BJ (cell line): ENCODE results near the gene TBL3. TPM values are rescaled to one million over a fixed set of nuclear protein-coding genes. Genes with fewer than 3 reads are reported as not detected.
A peak's percentile ranks its signal among the peaks of the same experiment; 100 is the strongest.

Experiments
- CTCF ChIA-PET: fragments of 350-600 bp; formaldehyde crosslinking; extraction: SDS; loops from one replicate; lab custom pipeline; 2021; ENCODE audit warnings: antibody characterized with exemption, inconsistent platforms; lab: Yijun Ruan, JAX
- POLR2A ChIA-PET: fragments of 300-600 bp; sonication (Branson Sonifier 250); formaldehyde crosslinking; extraction: SDS; loops from one replicate; lab custom pipeline; 2021; ENCODE audit warnings: antibody characterized with exemption; lab: Charles Lee
- DNase-seq: peaks from one replicate; pipeline ENCODE4 v3.0.0-alpha.2; 2011; ENCODE audit warnings: low read depth
- H3K27me3 ChIP-seq: 2 replicates; pipeline ENCODE4 v1.6.0; 2011; ENCODE audit warnings: low read length; ENCODE audit not compliant: control insufficient read depth, insufficient read depth
- H3K36me3 ChIP-seq: 2 replicates; pipeline ENCODE4 v1.5.1; 2011; ENCODE audit warnings: low read length; ENCODE audit not compliant: control insufficient read depth, insufficient read depth
- H3K4me3 ChIP-seq: 2 replicates; pipeline ENCODE4 v1.5.1; 2011; ENCODE audit warnings: low read depth, mild to moderate bottlenecking, control low read depth, low read length
- CTCF ChIP-seq: IDR thresholded peaks from 2 replicates; pipeline ENCODE4 v1.5.1; 2011; ENCODE audit warnings: low read depth, mild to moderate bottlenecking, control low read depth, inconsistent platforms, low read length, moderate library complexity; ENCODE audit not compliant: insufficient read depth
- polyA plus RNA-seq: library from polyadenylated mRNA; depleted of rRNA; stranded (reverse); fragments of >200 nt; gene quantifications from 2 replicates; pipeline ENCODE4 v1.2.3, GENCODE V29; 2011

The TBL3 gene
- polyA plus RNA-seq, 1 experiment = 33.1 TPM

GRCh38 chr16:2003827-2004641, 32.2 kb downstream of the TBL3 start:
- DNase-seq = peak; percentile 12
- peak; percentile 98 for TF ChIP-seq CTCF
- CTCF ChIA-PET = interaction anchor here (0.6 to 4.1 kb wide), 29 partner anchors 8 to 156 kb away, joined by 3 to 30 read pairs (median 4); partner anchors contain the start of genes MSRB1, NPW, NTHL1 and PKD1
- Histone ChIP-seq H3K27me3 (no peaks in the 10 kb centered on the region), H3K4me3 (no peak overlapping the region), H3K36me3 (peaks cover 50% of the 10 kb centered on the region)
- POLR2A ChIA-PET = no interaction called here

GRCh38 chr16:2004795-2005517, 33.1 kb downstream of the TBL3 start:
- CTCF ChIA-PET = interaction anchor here (0.9 to 4.1 kb wide), 12 partner anchors 8 to 142 kb away, joined by 4 to 30 read pairs (median 6); partner anchors contain the start of gene NPW
- no peak for DNase-seq
- POLR2A ChIA-PET = no interaction called here
- Histone ChIP-seq H3K36me3 (peaks cover 42% of the 10 kb centered on the region), H3K27me3 (no peaks in the 10 kb centered on the region), H3K4me3 (no peak overlapping the region)
- TF ChIP-seq CTCF = no peak

GRCh38 chr16:2005646-2006045, 33.8 kb downstream of the TBL3 start:
- no peak for DNase-seq
- ChIA-PET CTCF (interaction anchor here (3.8 kb wide), 1 partner anchor 17 kb away, joined by 20 read pairs; no protein-coding TSS in a partner anchor), POLR2A (no interaction called here)
- H3K36me3 ChIP-seq = peaks cover 38% of the 10 kb centered on the region
- no peak for TF ChIP-seq CTCF
- H3K4me3 ChIP-seq = no peak overlapping the region
- H3K27me3 ChIP-seq = no peaks in the 10 kb centered on the region

GRCh38 chr16:2006317-2006716, 34.5 kb downstream of the TBL3 start:
- TF ChIP-seq CTCF = no peak
- ChIA-PET POLR2A (no interaction called here), CTCF (interaction anchor here (3.8 kb wide), 1 partner anchor 17 kb away, joined by 20 read pairs; no protein-coding TSS in a partner anchor)

More at GRCh38 chr16:2006317-2006716, 34.5 kb downstream of the TBL3 start:
- Histone ChIP-seq H3K36me3 (peaks cover 32% of the 10 kb centered on the region), H3K27me3 (no peaks in the 10 kb centered on the region), H3K4me3 (no peak overlapping the region)
- DNase-seq = no peak
